Ishikawa (cell line): ENCODE measurements around the gene SOCS2.

Experiments
- CEBPB ChIP-seq: IDR thresholded peaks from 2 replicates; pipeline ENCODE4 v1.6.1; 2012
- FOXM1 ChIP-seq: IDR thresholded peaks from 2 replicates; pipeline ENCODE4 v1.6.1; 2012; ENCODE audit warnings: low read depth, borderline replicate concordance
- RAD21 ChIP-seq: IDR thresholded peaks from 2 replicates; pipeline ENCODE4 v1.6.1; 2012; ENCODE audit warnings: low read depth
- TCF12 ChIP-seq: IDR thresholded peaks from 2 replicates; pipeline ENCODE4 v1.6.1; 2012; ENCODE audit warnings: low read depth
- TEAD4 ChIP-seq: IDR thresholded peaks from 2 replicates; pipeline ENCODE4 v1.6.1; 2012
- TF ChIP-seq, protein P1 (sequence below): IDR thresholded peaks from 2 replicates; pipeline ENCODE4 v1.6.1; 2012; ENCODE audit warnings: low read depth, mild to moderate bottlenecking
- TF ChIP-seq, protein P2 (sequence below): IDR thresholded peaks from 2 replicates; pipeline ENCODE4 v1.6.1; 2012

DNA sequence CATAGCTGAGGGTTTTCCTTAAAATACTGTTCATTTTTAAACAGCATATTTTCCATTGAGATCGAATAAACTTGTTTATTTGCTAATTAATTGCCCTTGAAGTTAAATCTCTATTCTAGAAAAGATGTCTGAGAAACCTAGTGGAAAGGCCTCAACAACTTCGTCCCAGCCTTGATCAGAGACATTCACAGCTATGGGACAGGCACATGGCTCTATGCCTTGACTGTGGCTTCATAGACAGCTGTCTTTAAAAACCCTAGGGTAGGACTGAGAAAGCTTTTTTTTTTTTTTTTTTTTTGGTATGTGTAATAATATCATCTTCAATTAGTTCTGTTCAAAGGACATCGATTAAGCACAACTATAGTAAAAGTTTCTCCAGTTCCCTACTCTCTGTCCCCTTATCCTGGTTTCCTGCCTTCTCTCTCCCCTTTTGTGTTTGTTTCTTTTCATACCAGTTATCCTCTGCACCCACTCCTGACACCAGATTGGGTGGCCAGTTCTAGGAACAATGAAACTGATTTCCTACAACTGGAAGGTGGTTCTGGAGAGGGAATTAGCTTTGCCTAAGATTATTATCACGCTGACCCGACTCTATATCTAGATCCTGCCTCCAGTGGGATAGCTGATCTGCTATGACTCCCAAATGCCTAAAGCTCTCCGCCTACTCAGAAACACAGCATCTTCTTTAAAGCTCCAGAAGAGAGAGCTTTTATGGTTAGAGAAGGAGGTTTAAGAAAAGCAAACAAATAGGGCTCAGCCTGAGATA is 20.3 kb downstream of the SOCS2 start:
- TF ChIP-seq TEAD4: no peak
- TF ChIP-seq RAD21: no peak
- TF ChIP-seq, protein P1, sequence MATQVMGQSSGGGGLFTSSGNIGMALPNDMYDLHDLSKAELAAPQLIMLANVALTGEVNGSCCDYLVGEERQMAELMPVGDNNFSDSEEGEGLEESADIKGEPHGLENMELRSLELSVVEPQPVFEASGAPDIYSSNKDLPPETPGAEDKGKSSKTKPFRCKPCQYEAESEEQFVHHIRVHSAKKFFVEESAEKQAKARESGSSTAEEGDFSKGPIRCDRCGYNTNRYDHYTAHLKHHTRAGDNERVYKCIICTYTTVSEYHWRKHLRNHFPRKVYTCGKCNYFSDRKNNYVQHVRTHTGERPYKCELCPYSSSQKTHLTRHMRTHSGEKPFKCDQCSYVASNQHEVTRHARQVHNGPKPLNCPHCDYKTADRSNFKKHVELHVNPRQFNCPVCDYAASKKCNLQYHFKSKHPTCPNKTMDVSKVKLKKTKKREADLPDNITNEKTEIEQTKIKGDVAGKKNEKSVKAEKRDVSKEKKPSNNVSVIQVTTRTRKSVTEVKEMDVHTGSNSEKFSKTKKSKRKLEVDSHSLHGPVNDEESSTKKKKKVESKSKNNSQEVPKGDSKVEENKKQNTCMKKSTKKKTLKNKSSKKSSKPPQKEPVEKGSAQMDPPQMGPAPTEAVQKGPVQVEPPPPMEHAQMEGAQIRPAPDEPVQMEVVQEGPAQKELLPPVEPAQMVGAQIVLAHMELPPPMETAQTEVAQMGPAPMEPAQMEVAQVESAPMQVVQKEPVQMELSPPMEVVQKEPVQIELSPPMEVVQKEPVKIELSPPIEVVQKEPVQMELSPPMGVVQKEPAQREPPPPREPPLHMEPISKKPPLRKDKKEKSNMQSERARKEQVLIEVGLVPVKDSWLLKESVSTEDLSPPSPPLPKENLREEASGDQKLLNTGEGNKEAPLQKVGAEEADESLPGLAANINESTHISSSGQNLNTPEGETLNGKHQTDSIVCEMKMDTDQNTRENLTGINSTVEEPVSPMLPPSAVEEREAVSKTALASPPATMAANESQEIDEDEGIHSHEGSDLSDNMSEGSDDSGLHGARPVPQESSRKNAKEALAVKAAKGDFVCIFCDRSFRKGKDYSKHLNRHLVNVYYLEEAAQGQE: no peak
- no peak for TF ChIP-seq TCF12
- no peak for TF ChIP-seq FOXM1
- TF ChIP-seq, protein P2, sequence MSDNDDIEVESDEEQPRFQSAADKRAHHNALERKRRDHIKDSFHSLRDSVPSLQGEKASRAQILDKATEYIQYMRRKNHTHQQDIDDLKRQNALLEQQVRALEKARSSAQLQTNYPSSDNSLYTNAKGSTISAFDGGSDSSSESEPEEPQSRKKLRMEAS: no peak
- TF ChIP-seq CEBPB: no peak
